GM21737 (cell line): Measurements from ENCODE around the gene IL22.

ENCODE experiments used
- ATAC-seq: cut with Tn5 transposase; IDR thresholded peaks from one replicate; pipeline ENCODE4 v1.9.1; 2021; ENCODE audit warnings: mild to moderate bottlenecking, moderate library complexity; ENCODE audit not compliant: unreplicated experiment

The IL22 gene, protein sequence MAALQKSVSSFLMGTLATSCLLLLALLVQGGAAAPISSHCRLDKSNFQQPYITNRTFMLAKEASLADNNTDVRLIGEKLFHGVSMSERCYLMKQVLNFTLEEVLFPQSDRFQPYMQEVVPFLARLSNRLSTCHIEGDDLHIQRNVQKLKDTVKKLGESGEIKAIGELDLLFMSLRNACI

GRCh38 chr12:68253504-68253903, at the start of gene IL22:
Gene IL22, minus strand, starts transcription at chr12:68253604. Its CDS starts 156 bp downstream, at chr12:68253448.
- ATAC-seq = no peak

DNA sequence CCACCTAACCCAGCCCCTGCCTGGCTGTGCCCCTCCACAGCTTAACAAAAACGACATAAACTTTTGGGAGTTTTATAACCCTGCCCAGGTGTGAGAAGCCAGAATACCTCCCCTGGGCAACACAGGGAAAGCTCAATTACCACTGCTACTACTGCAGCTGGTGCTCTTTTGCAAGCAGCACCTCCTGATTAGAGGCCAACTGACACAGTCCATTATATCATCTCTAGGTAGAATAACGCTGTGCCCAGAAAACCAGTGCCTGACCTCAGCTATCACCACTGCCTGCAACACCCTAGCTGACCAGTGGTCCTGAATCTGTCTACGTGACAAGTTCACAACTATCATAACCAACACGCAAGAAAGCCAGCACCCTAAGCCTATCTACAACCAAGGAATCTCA, 44.5 kb upstream of the IL22 start:
- no peak for ATAC-seq

- ATAC-seq = no peak
Measured at GRCh38 chr12:68294251-68294650, 40.8 kb upstream of the IL22 start.

DNA sequence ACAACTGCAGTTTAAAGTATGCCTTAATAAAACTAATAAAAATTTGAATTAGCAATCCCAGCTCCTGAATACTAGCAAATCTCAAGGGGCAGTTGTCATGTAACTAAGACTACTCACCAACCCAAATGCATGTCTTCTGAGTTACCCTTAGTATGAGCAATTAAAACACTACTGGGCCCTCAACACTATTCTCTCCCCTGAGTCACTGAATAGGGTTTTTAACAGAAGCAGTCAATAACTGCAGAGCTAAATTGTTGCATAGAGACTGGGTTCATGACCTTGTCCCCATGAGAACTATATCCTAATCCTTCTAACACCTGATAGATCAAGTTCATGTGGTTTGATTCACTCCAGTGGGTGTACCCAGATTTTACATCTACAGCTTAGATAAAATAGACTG, 39.9 kb upstream of the IL22 start:
- ATAC-seq = no peak

DNA sequence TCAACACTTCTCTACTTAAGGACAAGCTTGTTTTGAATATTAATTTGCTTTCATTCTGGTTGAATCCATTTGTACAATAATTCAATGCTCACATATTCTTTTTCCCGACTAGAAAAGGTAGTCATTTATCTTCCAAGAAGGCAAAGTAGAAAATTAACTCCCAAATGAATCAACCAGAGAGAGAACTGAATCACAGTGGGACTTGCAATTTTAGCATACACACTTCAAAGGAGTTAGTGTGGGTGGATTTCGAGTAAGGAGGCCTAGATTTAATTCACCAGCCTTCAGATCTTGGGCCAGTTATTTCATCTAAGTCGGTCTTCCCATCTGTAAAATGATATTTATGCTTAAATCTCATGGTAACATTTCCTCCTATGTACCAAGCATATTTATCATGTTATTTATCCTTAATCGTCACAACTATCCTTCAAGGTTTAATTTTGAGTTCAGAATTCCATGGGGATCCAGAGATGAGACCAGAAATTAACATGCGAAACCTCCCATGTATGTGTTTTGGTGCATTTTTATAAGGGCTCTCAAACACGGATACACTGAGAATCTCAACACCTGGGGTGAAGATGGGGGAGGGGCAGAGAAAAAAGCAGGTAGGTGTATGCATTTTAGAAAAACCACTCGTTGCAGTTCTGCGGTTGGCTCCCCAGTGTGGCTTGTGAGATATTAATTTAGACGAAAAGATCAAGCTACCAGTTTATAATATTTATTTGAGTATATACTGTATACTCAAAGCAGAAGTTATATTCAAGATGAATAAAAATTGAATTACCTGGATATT, 38.9 kb upstream of the IL22 start:
- no peak for ATAC-seq

DNA sequence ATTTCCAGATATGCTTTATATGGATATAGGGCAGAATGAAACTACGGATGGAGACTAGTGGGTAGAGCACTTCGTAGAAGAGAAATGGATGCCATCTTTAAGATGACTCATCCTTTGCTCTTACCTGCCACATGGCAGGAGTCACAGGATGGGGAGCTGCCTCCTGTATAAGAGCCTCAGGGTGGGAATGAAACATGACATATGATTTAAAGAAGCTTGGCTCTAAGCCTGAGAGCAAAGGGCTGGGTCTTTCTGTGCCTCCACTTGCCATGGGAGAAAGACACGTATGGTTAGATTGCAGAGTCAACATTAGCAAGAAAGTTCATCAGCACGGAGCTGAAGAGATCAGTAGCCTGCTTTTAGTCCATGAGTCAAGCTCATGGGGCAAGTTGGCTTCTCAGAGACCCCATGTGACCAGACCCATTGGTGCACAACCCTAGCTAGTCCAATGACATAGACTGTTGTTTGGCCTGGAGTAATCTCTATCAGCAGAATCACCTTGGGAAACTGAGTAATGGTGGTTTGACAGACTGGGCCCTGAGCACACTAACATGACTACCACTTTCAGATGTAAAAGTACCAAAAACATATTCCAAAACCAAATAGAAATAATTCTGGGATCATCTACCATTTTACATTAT, 38.1 kb upstream of the IL22 start:
- ATAC-seq = no peak

- peak; percentile 81 for ATAC-seq
Measured at GRCh38 chr12:68290126-68290525, 36.7 kb upstream of the IL22 start.

GRCh38 chr12:68287106-68287505, 33.7 kb upstream of the IL22 start:
- no peak for ATAC-seq

DNA sequence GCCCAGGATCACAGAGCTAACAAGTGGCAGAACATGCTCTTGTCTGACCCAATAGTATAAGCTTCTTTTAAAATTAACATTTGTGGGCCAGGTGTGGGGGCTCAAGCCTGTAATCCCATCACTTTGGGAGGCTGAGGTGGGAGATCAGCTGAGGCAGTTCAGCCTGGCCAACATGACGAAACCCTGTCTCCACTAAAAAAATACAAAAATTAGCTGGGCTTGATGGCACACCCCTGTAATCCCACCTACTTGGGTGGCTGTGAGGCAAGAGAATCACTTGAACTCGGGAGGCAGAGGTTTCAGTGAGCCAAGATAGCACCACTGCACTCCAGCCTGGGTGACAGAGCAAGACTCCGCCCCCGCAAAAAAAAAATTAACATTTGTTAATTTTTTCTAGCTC, 33.0 kb upstream of the IL22 start:
- ATAC-seq = no peak

DNA sequence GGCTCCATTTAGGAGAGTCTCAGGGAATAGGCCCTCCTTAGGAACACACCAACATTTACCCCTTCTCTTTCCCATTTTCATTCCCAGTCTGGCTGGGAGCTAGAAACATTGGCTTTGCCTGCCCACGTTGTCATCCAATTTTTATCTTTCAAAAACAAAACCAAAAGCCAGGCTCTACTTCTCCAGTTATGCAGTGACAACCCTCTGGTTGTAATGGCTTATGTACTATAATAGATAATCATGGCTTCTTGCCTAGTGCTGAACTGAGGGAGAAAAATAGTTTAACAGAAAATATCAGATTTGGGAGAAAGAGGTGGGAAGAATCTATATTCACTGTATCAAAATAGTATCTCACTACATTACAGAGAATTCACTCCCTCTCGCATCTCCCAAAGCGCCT, 32.1 kb upstream of the IL22 start:
- no peak for ATAC-seq

DNA sequence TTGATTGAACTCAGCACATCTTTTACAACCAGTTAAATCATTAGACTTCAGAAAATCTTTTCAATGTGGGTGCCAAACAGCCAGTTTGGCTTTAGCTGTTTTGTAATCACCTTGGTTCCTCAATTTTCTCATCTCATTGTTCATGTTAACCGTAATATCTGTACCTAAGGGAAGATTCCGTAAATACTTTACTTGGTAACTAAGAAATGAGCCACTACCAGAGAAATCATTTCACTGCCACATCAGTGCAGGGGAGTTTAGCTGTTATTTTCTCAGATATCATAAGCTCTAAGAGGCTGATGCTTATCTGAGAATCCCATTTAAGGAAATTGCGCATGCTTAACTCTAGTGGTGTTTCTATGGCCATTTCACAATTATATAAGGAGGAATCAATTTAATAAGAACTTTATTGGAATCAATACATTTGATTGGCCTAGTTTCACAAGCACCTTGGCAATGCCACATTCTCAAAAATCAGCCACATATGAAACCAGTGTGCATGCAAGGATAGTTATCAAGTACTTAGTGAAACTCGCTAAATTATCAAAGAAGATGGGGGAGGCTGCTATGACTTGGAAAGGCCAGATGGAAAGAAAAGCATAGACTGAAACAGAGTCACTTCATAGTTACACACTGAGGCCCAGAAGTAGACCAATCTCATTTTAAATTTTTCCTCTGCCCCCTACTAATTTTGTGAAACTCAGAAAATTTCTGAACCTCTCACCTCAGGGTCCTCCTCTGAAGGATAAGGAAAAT, 28.1 kb upstream of the IL22 start:
- no peak for ATAC-seq

- no peak for ATAC-seq
Measured at GRCh38 chr12:68280240-68280639, 26.8 kb upstream of the IL22 start.

DNA sequence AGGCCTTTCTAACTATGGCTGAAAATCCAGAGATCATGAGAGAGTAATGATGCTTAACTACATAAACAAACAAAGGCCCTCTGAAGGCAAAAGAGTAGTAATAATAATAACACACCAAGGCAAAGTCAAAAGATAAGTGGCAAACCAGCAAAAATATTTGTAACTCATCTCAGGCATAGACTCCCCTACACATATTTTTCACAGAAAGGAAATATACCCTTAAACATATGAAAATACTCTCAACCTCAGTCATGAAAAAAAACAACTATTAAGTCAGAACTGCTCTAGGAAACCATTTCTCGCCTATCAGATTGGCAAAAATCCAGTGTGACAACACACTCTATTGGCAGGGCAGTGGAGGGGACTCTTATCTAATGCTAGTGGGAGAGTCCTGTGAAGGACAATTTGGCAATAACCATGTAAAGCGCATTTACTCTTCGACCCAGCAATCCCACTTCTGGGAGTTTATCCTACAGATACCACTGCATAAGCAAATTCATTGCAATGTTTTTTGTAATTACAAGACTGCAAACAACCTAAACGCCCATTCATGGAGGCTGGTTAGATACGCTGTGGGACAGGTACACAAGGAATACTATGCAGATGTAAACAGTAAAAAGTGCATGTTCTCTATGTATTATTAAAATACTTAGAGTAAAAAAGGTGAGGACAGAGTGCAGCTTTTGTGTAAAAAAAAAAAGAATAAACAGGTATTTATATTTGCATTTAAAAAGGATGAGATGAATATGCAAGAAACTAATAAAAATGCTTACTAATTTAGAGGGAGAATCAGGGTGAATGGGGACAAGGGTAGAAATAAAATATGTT, 26.0 kb upstream of the IL22 start:
- no peak for ATAC-seq

GRCh38 chr12:68276402-68276930, 23.1 kb upstream of the IL22 start:
- no peak for ATAC-seq

- ATAC-seq = no peak
Measured at GRCh38 chr12:68272732-68273131, 19.3 kb upstream of the IL22 start.

- no peak for ATAC-seq
Measured at GRCh38 chr12:68271346-68271745, 17.9 kb upstream of the IL22 start.

DNA sequence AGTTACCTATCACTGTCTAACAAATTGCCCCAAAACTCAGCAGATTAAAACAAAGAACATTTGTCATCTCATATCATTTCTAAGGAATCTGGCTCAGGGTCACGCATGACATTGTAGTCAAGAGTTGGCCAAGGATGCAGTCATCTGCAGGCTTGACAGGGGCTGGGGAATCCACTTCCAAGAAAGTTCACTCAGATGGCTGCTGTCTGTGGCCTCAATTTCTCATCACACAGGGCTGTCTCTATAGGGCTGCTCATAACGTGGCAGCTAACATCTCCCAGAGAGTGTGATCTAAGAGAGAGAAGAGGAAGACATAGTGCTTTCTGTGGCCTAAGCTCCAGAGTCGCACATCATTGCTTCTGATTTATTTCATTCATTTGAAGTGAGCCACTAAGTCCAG, 17.0 kb upstream of the IL22 start:
- no peak for ATAC-seq

- no peak for ATAC-seq
Measured at GRCh38 chr12:68269779-68270178, 16.4 kb upstream of the IL22 start.

GRCh38 chr12:68268967-68269366, 15.6 kb upstream of the IL22 start:
- no peak for ATAC-seq

DNA sequence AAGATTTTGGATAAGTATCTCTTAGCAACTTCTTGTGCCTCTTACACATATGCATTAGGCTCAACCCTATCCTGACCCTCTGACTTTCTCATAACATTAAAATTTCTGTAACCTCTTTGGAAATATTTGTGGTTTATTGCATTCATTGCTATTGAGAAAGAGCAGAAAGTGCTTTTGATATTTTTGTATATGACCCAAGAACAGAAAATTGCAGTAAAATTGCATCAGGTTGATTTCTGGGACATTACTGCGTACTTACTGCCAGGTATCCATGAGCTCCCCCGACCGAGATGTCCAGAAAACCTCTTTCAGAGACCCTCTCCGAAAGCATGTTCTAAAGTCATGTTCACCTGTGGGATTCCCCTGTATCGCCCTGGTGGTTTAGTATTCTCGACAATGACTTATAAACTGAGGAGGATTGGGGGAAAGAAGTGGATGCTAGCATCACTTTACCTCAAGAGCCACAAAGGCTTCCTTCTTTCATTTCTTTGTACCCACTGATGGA, 14.5 kb upstream of the IL22 start:
- no peak for ATAC-seq
